Upper lobe of left lung (tissue), 4 donors: ENCODE data around the gene LCMT1.

Experiments
- EP300 ChIP-seq, 4 donors: sonication (generic); formaldehyde crosslinking; IDR thresholded peaks; one replicate each; pipeline ENCODE4 v1.5.1; 2017; ENCODE audit warnings: antibody characterized with exemption in 4 of 4, control low read depth in 2 of 4
- POLR2A ChIP-seq, 4 donors: fragments of 450-650 bp; IDR thresholded peaks; one replicate each; pipeline ENCODE4 v1.5.1; 2016 to 2017; ENCODE audit warnings: antibody characterized with exemption in 4 of 4, mild to moderate bottlenecking in 2 of 4
- POLR2AphosphoS5 ChIP-seq, 2 donors: sonication (generic); formaldehyde crosslinking; IDR thresholded peaks; one replicate each; pipeline ENCODE4 v1.5.1; 2017; ENCODE audit warnings: antibody characterized with exemption in 2 of 2
- TF ChIP-seq, protein P1 (sequence below), 6 experiments: fragments of 450-650 bp in 4 of 6; fragments of 200-600 bp in 2 of 6; sonication (generic) in 2 of 6; IDR thresholded peaks; one replicate each; pipeline ENCODE4 v1.5.1; 2016 to 2019; ENCODE audit warnings: antibody characterized with exemption in 6 of 6

DNA sequence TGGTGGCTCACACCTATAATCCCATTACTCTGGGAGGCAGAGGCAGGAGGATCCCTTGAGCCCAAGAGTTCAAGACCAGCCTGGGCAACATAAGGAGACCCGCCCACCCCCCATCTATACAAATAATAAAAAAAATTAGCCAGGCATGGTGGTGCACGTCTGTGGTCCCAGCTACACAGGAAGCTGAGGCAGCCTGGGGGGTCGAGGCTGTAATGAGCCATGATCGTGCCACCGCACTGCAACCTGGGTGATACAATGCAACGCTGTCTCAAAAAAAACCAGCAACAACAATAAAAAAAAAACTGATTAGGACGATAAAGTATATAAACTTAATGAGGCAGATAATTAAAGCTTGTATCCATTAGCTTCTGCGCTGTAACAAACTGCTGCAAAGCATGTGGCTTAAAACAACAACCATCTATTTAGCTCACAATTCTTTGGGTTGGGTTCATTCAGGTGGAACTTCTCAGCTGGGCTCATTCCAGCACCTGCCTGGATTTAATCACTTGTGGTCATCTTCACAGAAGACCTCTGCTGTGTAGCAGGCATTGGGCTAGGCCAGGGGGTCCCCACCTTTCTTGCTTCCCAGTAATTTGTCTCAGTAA is 45.8 kb downstream of the LCMT1 start:
- TF ChIP-seq, protein P1, sequence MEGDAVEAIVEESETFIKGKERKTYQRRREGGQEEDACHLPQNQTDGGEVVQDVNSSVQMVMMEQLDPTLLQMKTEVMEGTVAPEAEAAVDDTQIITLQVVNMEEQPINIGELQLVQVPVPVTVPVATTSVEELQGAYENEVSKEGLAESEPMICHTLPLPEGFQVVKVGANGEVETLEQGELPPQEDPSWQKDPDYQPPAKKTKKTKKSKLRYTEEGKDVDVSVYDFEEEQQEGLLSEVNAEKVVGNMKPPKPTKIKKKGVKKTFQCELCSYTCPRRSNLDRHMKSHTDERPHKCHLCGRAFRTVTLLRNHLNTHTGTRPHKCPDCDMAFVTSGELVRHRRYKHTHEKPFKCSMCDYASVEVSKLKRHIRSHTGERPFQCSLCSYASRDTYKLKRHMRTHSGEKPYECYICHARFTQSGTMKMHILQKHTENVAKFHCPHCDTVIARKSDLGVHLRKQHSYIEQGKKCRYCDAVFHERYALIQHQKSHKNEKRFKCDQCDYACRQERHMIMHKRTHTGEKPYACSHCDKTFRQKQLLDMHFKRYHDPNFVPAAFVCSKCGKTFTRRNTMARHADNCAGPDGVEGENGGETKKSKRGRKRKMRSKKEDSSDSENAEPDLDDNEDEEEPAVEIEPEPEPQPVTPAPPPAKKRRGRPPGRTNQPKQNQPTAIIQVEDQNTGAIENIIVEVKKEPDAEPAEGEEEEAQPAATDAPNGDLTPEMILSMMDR (IDR thresholded peaks at IDR 0.05) = no peak
- TF ChIP-seq POLR2A (IDR thresholded peaks at IDR 0.05) (no peak), POLR2AphosphoS5 (IDR thresholded peaks at IDR 0.05) (no peak), EP300 (IDR thresholded peaks at IDR 0.05) (no peak)
